HG03103 (cell line): ENCODE results near the gene GAREM1.
"Not testable (repeated sequence)": the region's sequence is repeated elsewhere in the genome, so short reads cannot be mapped to it uniquely, and the experiment has no call there.

Experiments used
- ATAC-seq: cut with Tn5 transposase; IDR thresholded peaks from one replicate; pipeline ENCODE4 v1.9.1; 2021; ENCODE audit warnings: low read depth; ENCODE audit not compliant: unreplicated experiment

GAREM1 gene

DNA sequence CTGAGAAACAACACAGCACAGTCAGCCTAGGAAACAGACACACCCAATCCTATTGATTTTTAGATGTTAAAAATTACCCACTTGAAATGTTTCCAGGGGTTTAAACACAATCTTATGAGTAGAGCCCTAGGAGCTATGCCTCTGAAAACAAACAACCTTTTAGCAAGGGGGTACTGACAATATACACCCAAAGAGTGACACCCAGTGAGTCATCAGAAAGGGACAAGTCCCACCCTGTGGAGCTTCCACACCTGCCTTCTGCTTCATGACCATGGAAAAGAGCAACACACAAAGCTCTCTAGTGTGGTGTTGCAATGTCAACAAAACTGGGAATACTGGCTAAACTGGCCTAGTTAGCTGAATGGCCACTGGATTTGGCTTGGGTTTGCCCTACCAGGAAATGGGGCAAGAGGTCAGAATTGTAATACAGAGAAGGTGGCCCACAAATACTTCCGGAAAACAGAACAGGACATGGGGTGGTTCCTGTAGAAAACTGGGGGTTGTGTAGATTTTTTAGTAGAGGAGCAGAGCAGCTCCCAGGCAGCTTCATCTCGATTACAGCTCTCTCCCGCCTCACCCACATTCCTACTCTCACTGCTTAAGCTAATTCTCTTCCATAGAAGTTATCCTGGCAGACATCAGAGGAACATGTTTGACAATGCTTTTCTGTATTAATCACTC, 98.2 kb downstream of the GAREM1 start:
- ATAC-seq, result no peak

DNA sequence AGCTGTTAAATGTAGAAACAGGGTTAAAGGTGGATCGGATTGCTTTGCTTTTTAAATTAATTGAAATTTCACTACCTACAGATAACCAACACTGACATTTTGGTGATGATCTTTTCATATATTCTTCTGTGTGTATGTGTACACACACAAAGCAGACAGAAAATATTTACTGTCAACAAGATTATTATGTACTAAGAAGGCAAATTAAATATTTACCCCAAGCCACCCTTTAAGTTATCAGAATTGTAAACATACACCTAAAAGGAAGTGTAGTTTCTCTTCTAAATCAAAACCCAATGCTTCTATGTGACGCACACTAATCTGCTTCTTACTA, 98.7 kb downstream of the GAREM1 start:
- no peak for ATAC-seq

- no peak for ATAC-seq
Measured at GRCh38 chr18:32371384-32371783, 99.3 kb downstream of the GAREM1 start.

DNA sequence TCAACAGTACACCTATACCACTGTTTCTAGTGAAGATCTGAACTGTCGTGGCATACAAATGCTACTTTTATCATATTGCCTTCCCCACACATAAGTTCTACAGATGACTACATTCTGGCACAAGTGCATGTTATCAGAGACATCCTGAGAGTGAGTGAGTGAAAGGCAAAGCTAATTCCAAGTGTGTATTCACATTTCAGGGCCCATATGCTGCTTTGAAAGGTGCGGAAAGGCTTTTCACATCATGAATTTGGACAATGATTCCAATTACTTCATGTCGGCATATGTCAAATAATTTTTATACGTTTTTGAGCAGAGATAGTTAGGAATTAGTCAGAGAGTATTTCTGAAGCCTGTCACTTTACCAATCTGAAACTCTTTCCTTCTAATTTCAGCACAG, 101.7 kb downstream of the GAREM1 start:
- ATAC-seq, result no peak

DNA sequence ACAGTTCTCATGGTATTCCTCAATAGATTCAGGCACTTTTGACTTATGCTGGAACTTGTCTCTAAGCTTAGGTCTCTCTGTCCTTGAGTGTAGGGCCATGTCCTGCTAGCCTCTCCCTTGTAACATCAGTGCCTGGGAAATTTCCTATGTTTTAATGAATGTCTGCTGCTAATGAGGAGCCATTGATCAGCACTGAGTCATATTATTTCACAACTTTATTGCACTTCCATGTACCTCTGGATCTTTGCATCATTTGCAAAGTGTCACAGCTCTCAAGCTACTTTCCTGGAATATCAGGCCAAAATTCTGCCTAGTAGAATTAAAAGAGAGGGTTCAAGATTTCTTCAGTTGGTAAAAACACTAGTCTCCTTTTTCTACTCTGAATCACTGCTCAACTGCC, 102.5 kb downstream of the GAREM1 start:
- ATAC-seq, result no peak

- ATAC-seq, result no peak
Measured at GRCh38 chr18:32366586-32367538, 103.8 kb downstream of the GAREM1 start.

DNA sequence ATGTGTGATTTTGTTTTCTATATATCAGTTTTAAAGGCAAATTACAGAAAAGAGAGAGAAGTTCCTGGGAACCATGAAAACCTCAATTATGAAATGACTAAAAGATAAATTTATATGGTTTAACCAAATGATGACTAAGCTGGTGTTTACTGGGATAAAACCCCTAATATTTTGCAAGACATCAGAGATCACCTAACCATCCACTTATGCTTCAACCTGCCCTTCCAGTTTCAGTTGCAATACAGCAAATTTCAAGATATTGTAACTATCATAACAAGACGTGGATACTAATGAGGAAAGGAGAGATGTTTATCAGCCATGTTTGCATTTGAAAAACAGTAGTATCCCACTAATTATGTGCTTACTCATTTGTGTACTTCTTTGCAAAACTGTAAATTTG, 108.2 kb downstream of the GAREM1 start:
- no peak for ATAC-seq

- ATAC-seq, result no peak
Measured at GRCh38 chr18:32360682-32361345, 109.9 kb downstream of the GAREM1 start.

DNA sequence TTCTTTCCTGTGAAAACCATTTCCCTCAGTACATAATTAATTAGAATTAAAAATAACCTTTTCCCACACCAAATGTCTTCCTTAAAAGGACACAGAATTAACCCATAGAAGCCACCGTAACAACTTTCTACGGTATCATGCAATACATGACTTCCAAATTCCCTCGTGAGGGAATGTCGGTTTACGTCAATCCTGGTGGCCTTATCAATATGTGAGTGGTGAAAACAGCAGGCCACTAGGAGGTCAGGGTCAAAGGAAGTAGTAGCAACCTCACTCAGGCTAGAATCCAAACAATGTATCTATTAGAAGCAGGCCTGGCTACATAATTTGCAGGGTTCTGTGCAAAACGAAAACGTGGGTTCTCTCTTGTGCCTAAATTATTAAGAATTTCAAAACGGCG, 112.2 kb downstream of the GAREM1 start:
- no peak for ATAC-seq

GRCh38 chr18:32358075-32358474, 112.6 kb downstream of the GAREM1 start:
- ATAC-seq, result no peak

DNA sequence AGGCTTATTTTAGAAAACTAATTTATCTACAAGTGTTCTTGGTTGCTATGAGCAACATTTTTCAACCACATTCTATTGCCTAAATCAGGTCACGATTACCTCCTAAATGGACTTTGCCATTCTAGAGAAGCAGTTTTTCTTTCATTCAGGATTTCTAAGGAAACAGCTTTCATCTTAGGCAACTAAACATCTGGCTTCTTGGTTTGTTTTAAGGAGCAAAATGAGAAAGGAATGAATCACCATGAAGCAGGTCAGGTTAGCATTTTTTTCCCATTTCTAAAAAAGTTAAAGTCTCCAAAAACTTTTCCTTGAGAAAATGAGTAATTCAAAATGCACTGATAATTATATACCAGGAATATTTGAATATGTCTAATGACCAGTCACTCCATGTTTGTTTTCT, 114.8 kb downstream of the GAREM1 start:
- ATAC-seq, result no peak

DNA sequence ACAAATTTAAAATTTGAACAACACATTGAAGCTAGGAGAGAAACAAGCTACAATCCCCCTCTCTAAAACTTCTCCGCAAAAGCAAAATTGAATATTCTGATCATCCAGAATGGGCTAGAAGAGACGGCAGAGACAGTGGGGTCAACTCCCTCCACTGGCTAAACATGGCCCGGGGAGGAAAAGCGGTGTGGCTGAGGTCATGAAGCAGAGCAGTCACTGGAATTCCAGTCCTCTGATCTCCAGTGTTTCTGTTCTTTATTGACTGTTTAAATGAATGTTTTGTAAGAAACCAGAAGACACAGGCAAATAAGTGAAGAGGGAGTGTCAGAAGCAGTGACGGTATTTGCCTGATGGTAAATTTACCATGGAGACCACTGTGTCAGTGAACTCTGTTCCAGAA, 116.2 kb downstream of the GAREM1 start:
- no peak for ATAC-seq

DNA sequence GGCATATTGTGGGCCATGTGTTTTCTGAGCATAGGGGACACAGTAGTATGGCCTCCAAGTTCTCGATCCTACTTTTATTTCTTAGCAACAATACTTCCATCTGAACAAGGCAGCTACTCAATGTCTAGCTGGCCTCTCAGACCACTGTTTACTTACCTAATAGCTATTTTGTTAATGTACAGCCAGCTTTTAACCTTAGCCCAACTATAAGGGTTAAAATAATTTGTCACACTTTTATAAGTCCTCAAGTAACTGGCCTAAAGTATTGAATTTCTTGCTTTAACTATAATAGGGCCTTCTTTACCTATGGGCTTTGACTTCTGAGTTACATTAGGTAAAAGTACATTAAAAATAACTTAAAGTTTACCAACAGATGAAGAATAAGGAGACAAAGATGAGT, 117.4 kb downstream of the GAREM1 start:
- no peak for ATAC-seq

- no peak for ATAC-seq
Measured at GRCh38 chr18:32351032-32351431, 119.7 kb downstream of the GAREM1 start.

DNA sequence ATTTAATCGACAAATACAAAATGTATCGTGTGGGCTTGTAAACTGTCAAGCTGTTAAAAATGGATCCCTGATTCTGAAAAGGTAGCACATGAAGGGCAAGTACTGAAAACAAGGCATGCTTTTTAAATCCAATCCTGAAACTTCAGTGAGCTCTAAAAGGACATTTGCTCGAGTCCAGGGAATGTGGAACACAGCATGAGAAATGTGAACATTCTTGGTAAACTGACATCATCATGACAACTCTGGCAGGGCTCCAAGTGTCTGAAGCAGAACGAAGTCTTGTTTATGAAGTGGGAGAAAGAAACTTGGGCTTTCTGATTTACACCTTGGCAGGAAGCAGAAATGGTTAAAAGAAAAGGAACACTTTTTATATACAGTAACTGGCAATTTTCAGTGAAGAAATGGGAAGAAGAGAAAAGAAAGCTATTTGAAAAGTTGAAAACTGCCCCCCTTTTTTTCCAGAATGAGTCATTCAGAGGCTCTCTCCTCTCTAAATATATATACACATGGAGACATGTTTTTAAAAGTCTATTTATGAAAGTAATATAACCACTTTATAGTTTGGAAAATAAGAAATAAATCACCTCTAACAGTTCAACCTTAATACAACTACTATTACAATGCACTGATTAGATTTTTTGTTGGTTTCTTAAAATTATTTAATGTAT, 120.8 kb downstream of the GAREM1 start:
- no peak for ATAC-seq

- no peak for ATAC-seq
Measured at GRCh38 chr18:32346671-32347070, 124.0 kb downstream of the GAREM1 start.

DNA sequence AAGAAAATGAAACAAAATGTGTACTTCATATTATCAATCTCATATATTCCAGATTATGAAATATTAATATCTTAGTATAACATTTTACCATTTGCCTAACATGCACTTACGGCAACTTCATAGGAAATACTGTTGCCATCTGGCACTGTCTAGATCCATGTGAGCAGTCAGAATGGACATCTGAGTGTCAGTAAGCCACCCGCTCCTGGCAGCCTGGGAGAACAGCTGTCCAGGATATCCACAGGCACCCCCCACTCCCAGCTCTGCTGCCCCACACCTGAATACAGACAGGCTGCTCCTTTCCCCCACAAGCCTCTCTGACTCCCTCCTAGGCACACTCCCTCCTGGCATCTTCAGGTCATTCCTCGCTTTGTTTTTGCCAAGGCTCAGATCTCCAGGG, 127.0 kb downstream of the GAREM1 start:
- ATAC-seq, result no peak

- ATAC-seq, result not testable (repeated sequence)
Measured at GRCh38 chr18:32341112-32341511, 129.6 kb downstream of the GAREM1 start.

GRCh38 chr18:32339045-32339444, 131.6 kb downstream of the GAREM1 start:
- ATAC-seq, result no peak

DNA sequence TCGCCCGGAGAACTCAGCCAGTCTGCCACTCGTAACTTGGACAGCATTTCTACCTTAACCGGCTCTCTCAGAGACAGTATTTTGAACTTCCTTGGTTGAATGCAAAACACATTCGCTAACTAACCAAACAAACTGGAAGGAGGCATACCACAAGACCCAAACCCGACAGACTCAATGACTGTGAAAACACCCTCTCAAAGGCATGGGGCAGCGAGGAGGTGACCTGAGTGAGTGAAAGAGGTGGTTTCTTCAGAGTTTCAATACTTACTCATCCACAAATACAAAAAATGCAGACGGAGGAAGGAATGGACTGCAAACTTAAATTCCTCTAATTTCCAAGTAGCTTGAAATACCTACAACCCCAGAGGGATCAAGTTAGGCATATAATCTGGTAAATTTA, 132.9 kb downstream of the GAREM1 start:
- ATAC-seq, result no peak

DNA sequence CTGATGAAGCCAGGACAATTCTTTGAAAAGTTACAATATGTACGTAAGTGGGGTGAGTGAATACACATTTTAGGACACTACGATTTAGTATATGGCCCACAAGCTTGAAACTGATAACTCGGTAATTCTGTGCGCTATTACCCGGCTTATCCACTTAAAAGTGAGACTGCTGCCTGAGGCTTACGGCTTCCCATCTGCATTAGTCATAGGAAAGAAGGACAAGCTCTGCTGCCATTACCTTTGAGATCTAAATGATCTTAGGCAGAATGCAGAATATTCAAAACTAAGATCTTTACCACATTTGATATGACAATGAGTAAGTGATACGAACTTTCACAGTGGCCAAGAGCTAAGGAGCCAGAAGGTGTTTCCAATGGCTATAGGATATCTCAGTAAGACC, 133.3 kb downstream of the GAREM1 start:
- ATAC-seq, result no peak
